A549 treated with AZD9567 at 1 μM for 4 hours (cell line): ENCODE results near the gene ID4. TPM values are rescaled to one million over a fixed set of nuclear protein-coding genes. Genes with fewer than 3 reads are reported as not detected.

Experiments used
- total RNA-seq: library from RNA; stranded (reverse); fragments of 200-300 nt; extraction: Qiagen RNA extraction; gene quantifications from 5 replicates; pipeline ENCODE4 v1.2.3, GENCODE V29; 2022; ENCODE audit not compliant: insufficient read depth

ID4 gene
- total RNA-seq, result 0.92 to 1.4 TPM (median 1.1 TPM) in 4 of 5 replicates, not detected in the other

GRCh38 chr6:19836799-19837510 lies at the start of gene ID4:
Gene ID4 (plus strand): TSS chr6:19837370. CDS start chr6:19837755, 385 bp downstream.

